ENCODE data around the gene RYR1.
"Not testable (repeated sequence)": the region's sequence is repeated elsewhere in the genome, so short reads cannot be mapped to it uniquely, and the experiment has no call there.

Gene RYR1

DNA sequence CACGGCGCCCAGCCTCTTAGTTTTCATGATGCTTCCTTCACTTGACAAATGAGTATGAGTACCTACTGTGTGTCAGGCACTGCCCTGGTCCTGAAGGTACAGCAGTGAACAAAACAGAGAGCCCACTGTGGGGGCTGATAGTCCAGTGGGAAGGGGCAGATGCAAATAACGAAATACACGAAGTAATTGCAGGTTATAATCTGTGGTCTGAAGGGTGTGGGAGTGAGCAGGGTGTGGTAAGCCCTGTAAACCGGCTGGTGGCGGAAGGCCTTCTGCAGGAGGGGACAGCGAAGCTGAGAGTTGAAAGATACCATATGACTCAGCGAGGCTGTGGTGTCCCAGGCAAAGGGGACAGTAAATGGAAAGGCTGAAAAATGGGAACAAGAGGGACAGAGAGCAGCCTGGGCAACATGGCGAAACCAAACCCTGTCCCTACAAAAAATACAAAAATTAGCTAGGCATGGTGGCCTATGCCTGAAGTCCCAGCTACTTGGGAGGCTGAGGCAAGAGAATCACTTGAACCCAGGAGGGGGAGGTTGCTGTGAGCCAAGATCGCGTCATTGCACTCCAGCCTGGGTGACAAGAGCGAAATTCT lies 123.8 kb downstream of the RYR1 start:
- no peak overlapping the region for H3K27ac ChIP-seq (ENCODE audit: low read length)

DNA sequence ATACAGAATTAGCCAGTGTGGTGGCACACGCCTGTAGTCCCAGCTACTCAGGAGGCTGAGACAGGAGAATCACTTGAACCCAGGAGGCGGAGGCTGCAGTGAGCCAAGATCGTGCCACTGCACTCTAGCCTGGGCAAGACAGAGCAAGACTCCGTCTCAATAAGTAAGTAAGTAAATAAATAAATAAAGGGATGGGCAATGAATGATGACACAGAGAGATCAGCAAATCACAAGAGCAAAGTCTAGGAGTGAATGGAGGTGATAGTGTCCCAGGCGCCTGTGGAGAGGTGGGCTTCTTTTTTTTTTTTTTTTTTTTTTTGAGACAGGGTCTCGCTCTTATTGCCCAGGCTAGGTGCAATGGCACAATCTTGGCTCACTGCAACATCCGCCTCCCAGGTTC lies 125.4 kb downstream of the RYR1 start:
- not testable (repeated sequence) for H3K27ac ChIP-seq (ENCODE audit: low read length); H3K79me2 ChIP-seq (ENCODE audit: insufficient read depth, low read length)

More for the DNA sequence above, 123.8 kb downstream of the RYR1 start:
- H3K27me3 ChIP-seq (ENCODE audit: insufficient read depth, low read length, poor library complexity) = peaks cover 6% of the 10 kb centered on the region
- H3K9ac ChIP-seq (ENCODE audit: low read depth, low read length) = no peak overlapping the region
- TF ChIP-seq EZH2 (IDR thresholded peaks at IDR 0.05; ENCODE audit: borderline replicate concordance, low read depth, low read length, severe bottlenecking) = no peak
- TF ChIP-seq, protein P1, sequence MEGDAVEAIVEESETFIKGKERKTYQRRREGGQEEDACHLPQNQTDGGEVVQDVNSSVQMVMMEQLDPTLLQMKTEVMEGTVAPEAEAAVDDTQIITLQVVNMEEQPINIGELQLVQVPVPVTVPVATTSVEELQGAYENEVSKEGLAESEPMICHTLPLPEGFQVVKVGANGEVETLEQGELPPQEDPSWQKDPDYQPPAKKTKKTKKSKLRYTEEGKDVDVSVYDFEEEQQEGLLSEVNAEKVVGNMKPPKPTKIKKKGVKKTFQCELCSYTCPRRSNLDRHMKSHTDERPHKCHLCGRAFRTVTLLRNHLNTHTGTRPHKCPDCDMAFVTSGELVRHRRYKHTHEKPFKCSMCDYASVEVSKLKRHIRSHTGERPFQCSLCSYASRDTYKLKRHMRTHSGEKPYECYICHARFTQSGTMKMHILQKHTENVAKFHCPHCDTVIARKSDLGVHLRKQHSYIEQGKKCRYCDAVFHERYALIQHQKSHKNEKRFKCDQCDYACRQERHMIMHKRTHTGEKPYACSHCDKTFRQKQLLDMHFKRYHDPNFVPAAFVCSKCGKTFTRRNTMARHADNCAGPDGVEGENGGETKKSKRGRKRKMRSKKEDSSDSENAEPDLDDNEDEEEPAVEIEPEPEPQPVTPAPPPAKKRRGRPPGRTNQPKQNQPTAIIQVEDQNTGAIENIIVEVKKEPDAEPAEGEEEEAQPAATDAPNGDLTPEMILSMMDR (IDR thresholded peaks at IDR 0.05; ENCODE audit: borderline replicate concordance, extremely low read depth, low read length, poor library complexity, severe bottlenecking) = no peak
- DNase-seq = no peak
- H4K20me1 ChIP-seq (ENCODE audit: insufficient read depth, low read length) = no peaks in the 10 kb centered on the region
- H3K79me2 ChIP-seq (ENCODE audit: insufficient read depth, low read length) = no peaks in the 10 kb centered on the region
- H3K4me1 ChIP-seq (ENCODE audit: insufficient read depth, low read length) = no peaks in the 10 kb centered on the region
- H3K9me3 ChIP-seq (ENCODE audit: insufficient read depth, low read length, severe bottlenecking) = no peaks in the 10 kb centered on the region
- no peak overlapping the region for H3K4me3 ChIP-seq (ENCODE audit: low read depth in 1 of 2, low read length in 2 of 2)
- no peak overlapping the region for H3K4me2 ChIP-seq (ENCODE audit: insufficient read depth, low read length)
- no peak for ATAC-seq (ENCODE audit: insufficient read depth, low read depth)
- H2AFZ ChIP-seq (ENCODE audit: low read depth, low read length) = no peak overlapping the region
- no peaks in the 10 kb centered on the region for H3K36me3 ChIP-seq (ENCODE audit: insufficient read depth, low read length)

DNA sequence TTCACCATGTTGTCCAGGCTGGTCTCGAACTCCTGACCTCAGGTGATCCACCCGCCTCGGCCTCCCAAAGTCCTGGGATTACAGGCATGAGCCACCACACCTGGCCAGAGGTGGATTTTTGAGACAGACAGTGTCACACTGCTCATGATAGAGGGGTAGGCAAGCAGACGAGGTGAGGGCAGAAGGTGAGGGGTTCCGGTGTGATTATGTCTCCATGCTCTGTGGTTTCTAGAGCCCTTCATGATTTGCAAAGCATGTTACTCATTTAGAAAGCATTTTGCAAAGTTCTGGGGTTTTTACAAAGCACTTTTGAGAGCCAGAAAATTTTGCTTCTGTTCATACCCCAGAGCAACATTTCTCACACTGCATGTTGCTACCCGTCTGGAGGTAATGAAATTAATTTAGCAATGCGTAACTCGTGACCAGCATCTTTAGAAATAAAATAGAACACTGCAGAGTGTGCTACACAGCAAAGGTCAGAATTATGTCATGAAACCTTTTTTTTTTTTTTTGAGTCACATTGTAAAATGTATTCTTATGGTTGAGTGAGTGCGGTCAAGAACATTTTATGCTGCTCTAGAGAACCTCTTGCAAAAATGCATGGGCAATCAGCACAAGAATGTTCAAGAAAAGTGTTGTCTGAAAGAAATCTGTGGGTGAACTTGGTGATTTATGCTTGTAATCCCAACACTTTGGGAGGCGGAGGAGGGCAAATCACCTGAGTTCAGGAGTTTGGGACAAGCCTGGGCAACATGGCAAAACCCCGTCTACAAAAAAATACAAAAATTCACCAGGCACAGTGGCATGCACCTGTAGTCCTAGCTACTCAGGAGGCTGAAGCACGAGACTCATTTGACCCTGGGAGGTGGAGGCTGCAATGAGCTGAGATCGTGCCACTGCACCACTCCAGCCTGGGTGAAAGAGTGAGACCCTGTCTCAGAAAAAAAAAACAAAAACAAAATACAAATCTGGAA lies 126.2 kb downstream of the RYR1 start:
- H3K27ac ChIP-seq (ENCODE audit: low read length) = no peak overlapping the region
- no peaks in the 10 kb centered on the region for H3K9me3 ChIP-seq (ENCODE audit: insufficient read depth, low read length, severe bottlenecking)
- H3K4me3 ChIP-seq (ENCODE audit: low read depth in 1 of 2, low read length in 2 of 2) = no peak overlapping the region
- H3K4me2 ChIP-seq (ENCODE audit: insufficient read depth, low read length) = no peak overlapping the region
- H3K9ac ChIP-seq (ENCODE audit: low read depth, low read length) = no peak overlapping the region
- H3K36me3 ChIP-seq (ENCODE audit: insufficient read depth, low read length) = no peaks in the 10 kb centered on the region
- DNase-seq = no peak
- no peak overlapping the region for H2AFZ ChIP-seq (ENCODE audit: low read depth, low read length)
- no peaks in the 10 kb centered on the region for H3K4me1 ChIP-seq (ENCODE audit: insufficient read depth, low read length)
- no peaks in the 10 kb centered on the region for H3K79me2 ChIP-seq (ENCODE audit: insufficient read depth, low read length)
- no peak for TF ChIP-seq EZH2 (IDR thresholded peaks at IDR 0.05; ENCODE audit: borderline replicate concordance, low read depth, low read length, severe bottlenecking)
- TF ChIP-seq, protein P1 (IDR thresholded peaks at IDR 0.05; ENCODE audit: borderline replicate concordance, extremely low read depth, low read length, poor library complexity, severe bottlenecking) = no peak
- H4K20me1 ChIP-seq (ENCODE audit: insufficient read depth, low read length) = no peaks in the 10 kb centered on the region
- no peak for ATAC-seq (ENCODE audit: insufficient read depth, low read depth)
- H3K27me3 ChIP-seq (ENCODE audit: insufficient read depth, low read length, poor library complexity) = peaks cover 4% of the 10 kb centered on the region

More for the DNA sequence above, 125.4 kb downstream of the RYR1 start:
- DNase-seq; H3K9me3 ChIP-seq (ENCODE audit: insufficient read depth, low read length, severe bottlenecking); H3K4me2 ChIP-seq (ENCODE audit: insufficient read depth, low read length); H3K27me3 ChIP-seq (ENCODE audit: insufficient read depth, low read length, poor library complexity); H3K4me1 ChIP-seq (ENCODE audit: insufficient read depth, low read length); H3K36me3 ChIP-seq (ENCODE audit: insufficient read depth, low read length); H2AFZ ChIP-seq (ENCODE audit: low read depth, low read length); H4K20me1 ChIP-seq (ENCODE audit: insufficient read depth, low read length); H3K9ac ChIP-seq (ENCODE audit: low read depth, low read length); H3K4me3 ChIP-seq (ENCODE audit: low read depth in 1 of 2, low read length in 2 of 2); ATAC-seq (ENCODE audit: insufficient read depth, low read depth): not testable (repeated sequence)

- H3K9me3 ChIP-seq (ENCODE audit: insufficient read depth, low read length, severe bottlenecking) = no peaks in the 10 kb centered on the region
- DNase-seq = no peak
- TF ChIP-seq, protein P1 (IDR thresholded peaks at IDR 0.05; ENCODE audit: borderline replicate concordance, extremely low read depth, low read length, poor library complexity, severe bottlenecking) = no peak
- TF ChIP-seq EZH2 (IDR thresholded peaks at IDR 0.05; ENCODE audit: borderline replicate concordance, low read depth, low read length, severe bottlenecking) = no peak
- H3K27ac ChIP-seq (ENCODE audit: low read length) = no peak overlapping the region
- no peak overlapping the region for H3K4me3 ChIP-seq (ENCODE audit: low read depth in 1 of 2, low read length in 2 of 2)
- no peaks in the 10 kb centered on the region for H3K79me2 ChIP-seq (ENCODE audit: insufficient read depth, low read length)
- no peaks in the 10 kb centered on the region for H3K4me1 ChIP-seq (ENCODE audit: insufficient read depth, low read length)
- H3K36me3 ChIP-seq (ENCODE audit: insufficient read depth, low read length) = no peaks in the 10 kb centered on the region
- H3K9ac ChIP-seq (ENCODE audit: low read depth, low read length) = no peak overlapping the region
- ATAC-seq (ENCODE audit: insufficient read depth, low read depth) = no peak
- H3K27me3 ChIP-seq (ENCODE audit: insufficient read depth, low read length, poor library complexity) = no peaks in the 10 kb centered on the region
- no peaks in the 10 kb centered on the region for H4K20me1 ChIP-seq (ENCODE audit: insufficient read depth, low read length)
- H2AFZ ChIP-seq (ENCODE audit: low read depth, low read length) = no peak overlapping the region
- H3K4me2 ChIP-seq (ENCODE audit: insufficient read depth, low read length) = no peak overlapping the region
Observed at GRCh38 chr19:38561053-38561606, 127.6 kb downstream of the RYR1 start.

Measured in DND-41 (cell line).